Fibroblast of pulmonary artery (primary cell): Measurements from ENCODE around the gene VPS8.

ENCODE experiments used
- DNase-seq: peaks from one replicate; pipeline ENCODE4 v3.0.0-alpha.2; 2010; ENCODE audit warnings: low read depth
- H3K4me3 ChIP-seq: replicated peaks from 2 replicates; pipeline ENCODE4 v1.5.1; 2011; ENCODE audit warnings: low read depth, mild to moderate bottlenecking, control low read depth, low read length, moderate library complexity
- TF ChIP-seq, protein P1 (sequence below): IDR thresholded peaks from 2 replicates; pipeline ENCODE4 v1.5.1; 2011; ENCODE audit warnings: mild to moderate bottlenecking, control low read depth, low read length, inconsistent platforms; ENCODE audit errors: missing control alignments

VPS8 gene

GRCh38 chr3:184795522-184796190 lies 16.3 kb upstream of the VPS8 start:
- H3K4me3 ChIP-seq: no peak overlapping the region
- TF ChIP-seq, protein P1, sequence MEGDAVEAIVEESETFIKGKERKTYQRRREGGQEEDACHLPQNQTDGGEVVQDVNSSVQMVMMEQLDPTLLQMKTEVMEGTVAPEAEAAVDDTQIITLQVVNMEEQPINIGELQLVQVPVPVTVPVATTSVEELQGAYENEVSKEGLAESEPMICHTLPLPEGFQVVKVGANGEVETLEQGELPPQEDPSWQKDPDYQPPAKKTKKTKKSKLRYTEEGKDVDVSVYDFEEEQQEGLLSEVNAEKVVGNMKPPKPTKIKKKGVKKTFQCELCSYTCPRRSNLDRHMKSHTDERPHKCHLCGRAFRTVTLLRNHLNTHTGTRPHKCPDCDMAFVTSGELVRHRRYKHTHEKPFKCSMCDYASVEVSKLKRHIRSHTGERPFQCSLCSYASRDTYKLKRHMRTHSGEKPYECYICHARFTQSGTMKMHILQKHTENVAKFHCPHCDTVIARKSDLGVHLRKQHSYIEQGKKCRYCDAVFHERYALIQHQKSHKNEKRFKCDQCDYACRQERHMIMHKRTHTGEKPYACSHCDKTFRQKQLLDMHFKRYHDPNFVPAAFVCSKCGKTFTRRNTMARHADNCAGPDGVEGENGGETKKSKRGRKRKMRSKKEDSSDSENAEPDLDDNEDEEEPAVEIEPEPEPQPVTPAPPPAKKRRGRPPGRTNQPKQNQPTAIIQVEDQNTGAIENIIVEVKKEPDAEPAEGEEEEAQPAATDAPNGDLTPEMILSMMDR: no peak
- DNase-seq: no peak

- no peak for DNase-seq
- no peak overlapping the region for H3K4me3 ChIP-seq
- TF ChIP-seq, protein P1: no peak
These were observed 15.4 kb upstream of the VPS8 start for GRCh38 chr3:184796551-184796950.

- no peak for DNase-seq
- TF ChIP-seq, protein P1: no peak
These were observed 15.0 kb upstream of the VPS8 start for GRCh38 chr3:184796954-184797353.

DNA sequence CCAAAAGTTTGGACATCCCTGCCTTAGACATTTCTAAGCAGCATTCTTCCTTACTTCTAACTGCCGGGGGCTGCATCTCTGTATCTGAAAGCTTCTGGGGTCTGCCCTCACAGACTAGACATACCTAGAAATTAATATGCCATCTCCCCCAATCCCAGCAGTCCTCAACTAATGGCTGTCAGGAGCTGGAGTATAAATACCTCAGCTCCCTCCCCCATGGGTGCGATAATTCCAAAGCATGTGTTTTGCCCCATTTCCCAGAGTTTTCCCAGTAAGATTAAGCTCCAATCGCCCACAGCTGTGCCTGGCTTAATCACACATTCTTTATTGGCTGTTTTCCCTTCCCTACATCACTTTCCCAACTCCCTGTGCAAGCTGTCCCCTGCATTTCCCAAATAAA lies 13.8 kb upstream of the VPS8 start:
- TF ChIP-seq, protein P1: no peak

More at GRCh38 chr3:184796954-184797353, 15.0 kb upstream of the VPS8 start:
- no peak overlapping the region for H3K4me3 ChIP-seq

GRCh38 chr3:184800349-184800930 lies 11.5 kb upstream of the VPS8 start:
- TF ChIP-seq, protein P1: no peak
- no peak overlapping the region for H3K4me3 ChIP-seq
- DNase-seq: no peak

More for the DNA sequence above, 13.8 kb upstream of the VPS8 start:
- no peak for DNase-seq
- no peak overlapping the region for H3K4me3 ChIP-seq

GRCh38 chr3:184801241-184801785 lies 10.7 kb upstream of the VPS8 start:
- TF ChIP-seq, protein P1: no peak
- no peak for DNase-seq
- no peak overlapping the region for H3K4me3 ChIP-seq
